ENCODE results near the gene C1orf174. TPM values are rescaled to one million over a fixed set of nuclear protein-coding genes. Genes with fewer than 3 reads are reported as not detected.

Gene C1orf174
- total RNA-seq, 1 experiment from 2014 or later: 21.1 TPM

- no peak overlapping the region for H2BK15ac ChIP-seq (ENCODE audit: low read depth, low read length)
- H3K9me3 ChIP-seq (ENCODE audit: control insufficient read depth, low read depth, low read length): no peaks in the 10 kb centered on the region
- no peaks in the 10 kb centered on the region for H3K27me3 Mint-ChIP-seq (ENCODE audit: low read depth)
- no peak for DNase-seq
- peaks cover 0 to 7% of the 10 kb centered on the region in 2 experiments; a peak in 2 of 4 replicates for H3K4me1 Mint-ChIP-seq
- H3K56ac ChIP-seq (ENCODE audit: insufficient read length, low read depth, low read length): no peak overlapping the region
- H3K27me3 ChIP-seq (ENCODE audit: insufficient read depth, low read length): no peaks in the 10 kb centered on the region
- no peak overlapping the region; a peak in 1 of 7 replicates for H3K27ac Mint-ChIP-seq
- peaks cover 9% of the 10 kb centered on the region in 2 experiments for H3K9me3 Mint-ChIP-seq
- no peak overlapping the region for H2BK20ac ChIP-seq (ENCODE audit: low read depth, low read length, poor library complexity, severe bottlenecking)
- H3K4me2 ChIP-seq (ENCODE audit: insufficient read depth, insufficient read length, low read length): no peak overlapping the region
- H2BK12ac ChIP-seq (ENCODE audit: insufficient read length, low read depth, low read length): no peak overlapping the region
- no peak overlapping the region for H2AK5ac ChIP-seq (ENCODE audit: insufficient read length, low read length)
- H3K23me2 ChIP-seq (ENCODE audit: insufficient read length, low read depth, low read length, poor library complexity, severe bottlenecking): no peaks in the 10 kb centered on the region
- no peak overlapping the region for H3T11ph ChIP-seq (ENCODE audit: low read length)
- no peaks in the 10 kb centered on the region for H3K79me2 ChIP-seq (ENCODE audit: insufficient read depth, low read length)
- no peaks in the 10 kb centered on the region for H3K79me1 ChIP-seq (ENCODE audit: insufficient read depth, low read depth, low read length, poor library complexity, severe bottlenecking)
- no peak overlapping the region for H4K5ac ChIP-seq (ENCODE audit: insufficient read length, low read depth, low read length)
- H3K9ac ChIP-seq (ENCODE audit: extremely low read depth, insufficient read length, low read length): no peak overlapping the region
- no peak overlapping the region for H3K14ac ChIP-seq (ENCODE audit: insufficient read depth, low read length)
- no peak overlapping the region for H3K27ac ChIP-seq (ENCODE audit: insufficient read length, low read depth, low read length)
- H2BK5ac ChIP-seq (ENCODE audit: insufficient read length, low read length): no peak overlapping the region
- TF ChIP-seq, protein P1, sequence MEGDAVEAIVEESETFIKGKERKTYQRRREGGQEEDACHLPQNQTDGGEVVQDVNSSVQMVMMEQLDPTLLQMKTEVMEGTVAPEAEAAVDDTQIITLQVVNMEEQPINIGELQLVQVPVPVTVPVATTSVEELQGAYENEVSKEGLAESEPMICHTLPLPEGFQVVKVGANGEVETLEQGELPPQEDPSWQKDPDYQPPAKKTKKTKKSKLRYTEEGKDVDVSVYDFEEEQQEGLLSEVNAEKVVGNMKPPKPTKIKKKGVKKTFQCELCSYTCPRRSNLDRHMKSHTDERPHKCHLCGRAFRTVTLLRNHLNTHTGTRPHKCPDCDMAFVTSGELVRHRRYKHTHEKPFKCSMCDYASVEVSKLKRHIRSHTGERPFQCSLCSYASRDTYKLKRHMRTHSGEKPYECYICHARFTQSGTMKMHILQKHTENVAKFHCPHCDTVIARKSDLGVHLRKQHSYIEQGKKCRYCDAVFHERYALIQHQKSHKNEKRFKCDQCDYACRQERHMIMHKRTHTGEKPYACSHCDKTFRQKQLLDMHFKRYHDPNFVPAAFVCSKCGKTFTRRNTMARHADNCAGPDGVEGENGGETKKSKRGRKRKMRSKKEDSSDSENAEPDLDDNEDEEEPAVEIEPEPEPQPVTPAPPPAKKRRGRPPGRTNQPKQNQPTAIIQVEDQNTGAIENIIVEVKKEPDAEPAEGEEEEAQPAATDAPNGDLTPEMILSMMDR (conservative IDR thresholded peaks at IDR 0.05): no peak
- WGBS (ENCODE audit: extremely low coverage, insufficient read length, low lambda C conversion rate): no CpG with 5 or more reads among the region's 12 CpGs
- H2BK120ac ChIP-seq (ENCODE audit: low read depth, low read length, poor library complexity, severe bottlenecking): no peak overlapping the region
- H3K23ac ChIP-seq (ENCODE audit: insufficient read length, low read depth, low read length): no peak overlapping the region
- H3K4me1 ChIP-seq (ENCODE audit: insufficient read depth, low read length): no peaks in the 10 kb centered on the region
- H3K4me3 Mint-ChIP-seq: no peak overlapping the region
- no peaks in the 10 kb centered on the region for H4K20me1 ChIP-seq (ENCODE audit: control insufficient read depth, insufficient read depth, insufficient read length)
- peaks cover 0 to 6% (median 3%) of the 10 kb centered on the region in 3 experiments; a peak in 3 of 7 replicates for H3K36me3 Mint-ChIP-seq (ENCODE audit: insufficient read depth in 1 of 3, low read depth in 3 of 3)
- no peak overlapping the region for H3K18ac ChIP-seq (ENCODE audit: insufficient read length, low read depth, low read length)
- H4K8ac ChIP-seq (replicated peaks; ENCODE audit: insufficient read length, low read depth, low read length): no peak overlapping the region
- no peak overlapping the region for H2AFZ ChIP-seq (ENCODE audit: low read length)
- H3K4ac ChIP-seq (ENCODE audit: low read depth, low read length): no peak overlapping the region
- no peak overlapping the region for H4K91ac ChIP-seq (ENCODE audit: insufficient read length, low read depth, low read length)
Observed at GRCh38 chr1:3925256-3925655, 25.2 kb upstream of the C1orf174 start.
